NCI-H2107 treated with DMSO at 0.1 percent for 48 hours (cell line): ENCODE data around the gene FOXK1.

ENCODE experiments used
- DNase-seq: peaks from one replicate; lab custom pipeline; 2025; ENCODE audit not compliant: unreplicated experiment; lab: John Stamatoyannopoulos, UW

The FOXK1 gene

GRCh38 chr7:4694305-4694704 is 12.2 kb downstream of the FOXK1 start:
- DNase-seq = no peak

GRCh38 chr7:4698707-4699275 is 16.7 kb downstream of the FOXK1 start:
- DNase-seq = no peak

- DNase-seq = no peak
These were observed 17.7 kb downstream of the FOXK1 start for GRCh38 chr7:4699841-4700240.

GRCh38 chr7:4700577-4701235 is 18.6 kb downstream of the FOXK1 start:
- DNase-seq = no peak

- DNase-seq = no peak
These were observed 20.9 kb downstream of the FOXK1 start for GRCh38 chr7:4702961-4703512.

GRCh38 chr7:4703532-4703931 is 21.4 kb downstream of the FOXK1 start:
- no peak for DNase-seq

- no peak for DNase-seq
These were observed 24.5 kb downstream of the FOXK1 start for GRCh38 chr7:4706384-4707216.

- DNase-seq = no peak
These were observed 25.2 kb downstream of the FOXK1 start for GRCh38 chr7:4707217-4707741.

- no peak for DNase-seq
These were observed 25.9 kb downstream of the FOXK1 start for GRCh38 chr7:4707980-4708411.

- no peak for DNase-seq
These were observed 27.1 kb downstream of the FOXK1 start for GRCh38 chr7:4709187-4709586.

GRCh38 chr7:4711093-4711492 is 29.0 kb downstream of the FOXK1 start:
- no peak for DNase-seq

GRCh38 chr7:4711634-4712033 is 29.5 kb downstream of the FOXK1 start:
- DNase-seq = no peak

GRCh38 chr7:4712281-4713182 is 30.4 kb downstream of the FOXK1 start:
- DNase-seq = peak; percentile 30

- no peak for DNase-seq
These were observed 31.2 kb downstream of the FOXK1 start for GRCh38 chr7:4713183-4713784.

GRCh38 chr7:4714161-4714700 is 32.1 kb downstream of the FOXK1 start:
- DNase-seq = no peak

- no peak for DNase-seq
These were observed 32.8 kb downstream of the FOXK1 start for GRCh38 chr7:4714767-4715409.

GRCh38 chr7:4715410-4715776 is 33.3 kb downstream of the FOXK1 start:
- no peak for DNase-seq

GRCh38 chr7:4716946-4717795 is 35.1 kb downstream of the FOXK1 start:
- no peak for DNase-seq

- DNase-seq = no peak
These were observed 36.0 kb downstream of the FOXK1 start for GRCh38 chr7:4718075-4718474.
